Measurements from ENCODE around the gene BNC2. TPM values are rescaled to one million over a fixed set of nuclear protein-coding genes. Genes with fewer than 3 reads are reported as not detected.

Gene BNC2
- total RNA-seq, 1 donor from 2014 or later, result 2.9 TPM

DNA sequence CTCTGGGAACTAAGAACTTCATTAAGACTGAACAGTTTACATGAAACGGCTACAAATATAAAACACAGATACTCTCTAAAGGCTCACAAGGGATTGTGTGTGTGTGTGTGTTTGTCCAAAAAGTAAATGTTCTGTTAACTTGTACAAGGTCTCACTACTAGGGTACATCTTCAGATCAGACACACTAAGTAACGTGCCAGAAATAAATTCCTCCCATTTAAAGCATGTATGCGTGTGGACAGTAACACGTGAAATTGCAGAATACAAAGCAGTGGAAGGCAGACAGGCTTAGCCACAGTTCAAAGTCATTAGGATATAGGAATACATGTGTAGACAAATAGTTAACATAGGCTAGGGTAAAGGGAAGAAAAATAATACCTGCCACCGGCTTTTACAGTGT lies 1.8 kb downstream of the BNC2 start:
- no peak for DNase-seq (ENCODE audit: low read depth)
- peak overlapping the region; percentile 74 for H3K4me3 ChIP-seq (ENCODE audit: low read depth, low read length)
- TF ChIP-seq, protein P1, sequence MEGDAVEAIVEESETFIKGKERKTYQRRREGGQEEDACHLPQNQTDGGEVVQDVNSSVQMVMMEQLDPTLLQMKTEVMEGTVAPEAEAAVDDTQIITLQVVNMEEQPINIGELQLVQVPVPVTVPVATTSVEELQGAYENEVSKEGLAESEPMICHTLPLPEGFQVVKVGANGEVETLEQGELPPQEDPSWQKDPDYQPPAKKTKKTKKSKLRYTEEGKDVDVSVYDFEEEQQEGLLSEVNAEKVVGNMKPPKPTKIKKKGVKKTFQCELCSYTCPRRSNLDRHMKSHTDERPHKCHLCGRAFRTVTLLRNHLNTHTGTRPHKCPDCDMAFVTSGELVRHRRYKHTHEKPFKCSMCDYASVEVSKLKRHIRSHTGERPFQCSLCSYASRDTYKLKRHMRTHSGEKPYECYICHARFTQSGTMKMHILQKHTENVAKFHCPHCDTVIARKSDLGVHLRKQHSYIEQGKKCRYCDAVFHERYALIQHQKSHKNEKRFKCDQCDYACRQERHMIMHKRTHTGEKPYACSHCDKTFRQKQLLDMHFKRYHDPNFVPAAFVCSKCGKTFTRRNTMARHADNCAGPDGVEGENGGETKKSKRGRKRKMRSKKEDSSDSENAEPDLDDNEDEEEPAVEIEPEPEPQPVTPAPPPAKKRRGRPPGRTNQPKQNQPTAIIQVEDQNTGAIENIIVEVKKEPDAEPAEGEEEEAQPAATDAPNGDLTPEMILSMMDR (conservative IDR thresholded peaks at IDR 0.05; ENCODE audit: low read depth, low read length), result no peak

DNA sequence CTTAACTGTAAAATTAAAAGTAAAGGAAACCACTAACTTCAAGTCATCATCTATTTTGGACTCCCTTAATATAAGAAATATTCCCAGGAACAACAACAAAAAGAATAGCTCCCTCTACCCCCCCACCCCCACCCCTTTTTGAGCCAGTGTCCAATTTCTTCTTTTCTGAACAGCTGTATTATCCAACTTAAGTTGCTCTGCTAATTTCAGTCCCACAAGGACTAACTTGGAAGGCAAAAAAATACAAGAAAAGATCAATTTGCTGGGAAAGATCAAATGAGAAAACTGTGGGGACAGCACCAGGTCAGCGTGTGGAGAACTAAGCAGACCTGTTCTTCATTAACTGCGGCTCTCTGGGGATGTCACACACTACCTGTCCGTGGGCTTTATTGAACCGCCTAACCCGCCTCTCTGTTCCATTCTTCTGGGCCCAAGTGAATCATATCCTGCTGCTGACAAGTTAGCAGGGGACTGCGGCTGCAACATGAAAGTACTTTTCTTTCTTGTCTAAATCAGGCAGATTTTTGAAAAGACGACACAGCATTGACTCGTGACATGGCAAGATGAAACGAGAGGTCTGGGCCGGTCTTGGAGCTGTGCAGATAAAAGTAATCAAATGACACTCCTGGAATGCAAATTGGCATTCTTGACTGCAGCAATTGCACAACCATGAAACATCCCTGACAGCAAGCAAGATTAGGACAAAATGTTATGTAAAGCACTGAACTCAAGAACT lies 2.7 kb downstream of the BNC2 start:
- no peak for DNase-seq (ENCODE audit: low read depth)
- TF ChIP-seq, protein P1 (conservative IDR thresholded peaks at IDR 0.05; ENCODE audit: low read depth, low read length), result no peak
- H3K4me3 ChIP-seq (ENCODE audit: low read depth, low read length), result peak overlapping the region; percentile 74

DNA sequence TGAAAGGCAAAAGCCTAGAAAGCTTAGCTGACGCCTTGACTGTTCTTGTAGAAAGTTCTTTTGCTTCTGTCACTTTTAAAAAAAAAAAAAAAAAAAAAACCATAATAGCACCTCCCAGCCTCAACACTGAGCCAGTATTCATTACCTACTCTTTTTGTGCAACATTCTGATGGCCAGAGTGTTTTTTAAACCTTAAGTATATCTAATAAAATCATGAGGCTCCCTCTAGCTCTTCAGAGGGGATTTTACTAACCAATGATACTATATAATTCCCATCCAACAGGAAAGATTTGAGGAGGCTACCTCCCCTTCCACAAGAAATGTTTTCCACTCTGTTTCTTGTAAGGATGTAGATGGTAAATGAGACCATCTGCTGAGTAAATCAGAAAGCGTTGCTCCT lies 3.9 kb downstream of the BNC2 start:
- TF ChIP-seq, protein P1 (conservative IDR thresholded peaks at IDR 0.05; ENCODE audit: low read depth, low read length), result peak; percentile 10
- H3K4me3 ChIP-seq (ENCODE audit: low read depth, low read length), result no peak overlapping the region
- no peak for DNase-seq (ENCODE audit: low read depth)

DNA sequence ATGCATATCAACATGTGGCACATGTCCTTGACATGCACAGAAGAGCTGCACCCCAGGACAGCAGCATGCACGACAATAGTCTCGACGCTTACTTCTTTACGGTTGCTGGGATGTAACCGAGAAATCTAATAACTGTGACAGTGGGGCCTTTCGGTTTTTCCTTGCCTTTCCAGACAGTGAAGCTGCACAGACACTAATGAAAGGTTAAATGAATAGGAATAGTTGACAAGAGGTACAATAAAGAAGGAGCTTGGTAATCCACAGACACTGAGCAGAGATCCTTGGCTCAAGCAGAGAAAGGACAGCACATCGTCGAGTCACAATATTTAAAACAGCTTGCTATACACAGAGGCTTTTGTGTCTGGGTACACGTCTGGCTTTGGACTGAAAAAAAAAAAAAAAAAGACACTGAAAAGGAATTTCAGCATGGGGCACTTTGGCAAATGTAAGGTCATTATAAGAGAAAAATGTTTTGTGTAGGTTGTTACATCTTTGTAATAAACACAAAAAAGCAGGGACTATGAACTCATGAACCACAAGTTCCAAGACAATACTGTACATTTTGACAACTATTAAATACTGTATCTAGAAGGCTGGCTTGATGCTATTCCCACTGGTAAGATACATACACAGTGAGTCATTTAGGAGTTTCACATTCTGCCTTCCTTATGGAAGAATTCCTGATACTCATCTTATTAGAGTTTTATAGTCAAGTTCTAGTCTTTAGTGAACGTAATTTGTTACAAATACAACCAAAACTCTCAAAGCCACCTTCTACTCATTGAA lies 5.6 kb downstream of the BNC2 start:
- no peak for DNase-seq (ENCODE audit: low read depth)
- TF ChIP-seq, protein P1 (conservative IDR thresholded peaks at IDR 0.05; ENCODE audit: low read depth, low read length), result no peak
- no peak overlapping the region for H3K4me3 ChIP-seq (ENCODE audit: low read depth, low read length)

DNA sequence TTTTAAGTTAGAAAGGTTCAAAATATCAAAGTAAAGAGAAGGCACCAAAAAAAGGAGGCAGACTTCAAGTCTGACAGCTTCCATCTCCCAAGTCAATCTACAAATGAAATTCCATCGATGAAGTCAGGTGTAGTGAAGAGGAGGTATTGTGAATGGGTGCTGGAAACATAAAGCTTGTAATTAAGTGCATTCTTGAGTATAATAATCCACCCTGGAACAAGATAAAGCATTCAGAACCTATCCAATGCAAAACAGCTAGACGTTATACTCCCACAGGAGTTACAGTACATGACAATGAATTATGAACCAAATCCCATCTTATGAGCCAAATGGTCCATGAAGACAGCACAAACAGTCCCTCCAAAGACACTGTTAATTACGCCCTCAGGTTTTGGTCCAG lies 22.3 kb downstream of the BNC2 start:
- H3K4me3 ChIP-seq (ENCODE audit: low read depth, low read length), result no peak overlapping the region
- no peak for DNase-seq (ENCODE audit: low read depth)
- TF ChIP-seq, protein P1 (conservative IDR thresholded peaks at IDR 0.05; ENCODE audit: low read depth, low read length), result no peak

DNA sequence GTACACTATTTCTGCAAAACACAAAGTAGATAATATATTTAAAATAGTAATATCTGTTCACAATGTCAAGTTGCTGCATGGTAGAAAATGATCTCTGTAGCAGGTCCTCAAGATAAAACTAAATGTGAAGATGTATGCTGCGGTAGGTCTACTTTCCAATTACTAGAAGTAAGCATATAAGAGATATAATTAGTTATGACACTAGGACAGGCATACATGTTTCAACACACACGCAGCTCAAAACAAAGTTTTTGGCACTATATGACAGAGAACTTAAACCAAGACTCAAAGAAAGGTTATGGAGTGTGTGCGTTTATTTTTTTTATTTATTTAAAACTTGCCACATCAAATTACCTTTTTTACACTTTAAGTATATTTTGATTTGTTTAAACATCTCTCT lies 23.5 kb downstream of the BNC2 start:
- no peak for DNase-seq (ENCODE audit: low read depth)
- H3K4me3 ChIP-seq (ENCODE audit: low read depth, low read length), result no peak overlapping the region
- TF ChIP-seq, protein P1 (conservative IDR thresholded peaks at IDR 0.05; ENCODE audit: low read depth, low read length), result no peak

Measured in epithelial cell of proximal tubule (primary cell).